NCI-H226 (cell line): Measurements from ENCODE around the gene GUCY2C.

ENCODE experiments used
- DNase-seq: peaks from one replicate; pipeline ENCODE4 v3.0.0-alpha.2; 2015

The GUCY2C gene

GRCh38 chr12:14567351-14568162 is 128.8 kb downstream of the GUCY2C start, which contains the start of gene PLBD1:
Gene PLBD1, minus strand, starts transcription at chr12:14567883. Its CDS starts 187 bp downstream, at chr12:14567696.
- peak; percentile 7 for DNase-seq

DNA sequence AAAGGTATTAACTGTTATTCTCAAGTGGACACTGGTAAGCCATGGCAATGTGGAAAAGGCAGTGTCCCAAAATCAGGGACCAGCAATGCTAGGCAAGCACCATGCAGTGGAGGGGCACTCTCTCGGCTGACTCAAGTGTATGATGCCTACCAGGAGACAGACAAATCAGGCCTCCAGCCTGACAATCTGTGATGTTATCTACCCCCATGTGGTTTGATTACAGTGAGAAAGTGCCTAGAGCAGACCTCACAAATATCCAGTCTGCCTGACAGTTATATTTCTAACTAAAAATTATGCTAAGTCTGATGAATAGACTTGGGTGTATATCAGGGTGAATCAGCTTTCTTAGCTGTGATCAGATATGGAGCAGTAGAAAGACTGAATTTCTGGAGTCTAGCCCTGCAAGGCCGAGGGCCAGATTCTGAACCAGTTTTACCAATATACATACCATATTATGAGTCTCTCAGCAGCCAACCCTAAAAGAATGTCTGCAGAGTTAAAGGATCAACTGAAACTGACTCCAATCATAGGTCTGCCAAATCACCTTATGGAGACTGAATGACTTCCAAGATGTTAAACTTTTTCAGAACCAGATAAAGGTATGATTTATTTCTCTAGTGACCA is 132.0 kb downstream of the GUCY2C start:
- no peak for DNase-seq

- no peak for DNase-seq
Measured at GRCh38 chr12:14563046-14563445, 133.4 kb downstream of the GUCY2C start.
